Activated naive CD4-positive, alpha-beta T cell treated with Interleukin-2 at 50 U/mL for 16 hours (primary cell): ENCODE data around the gene KRT32.

ENCODE experiments used
- DNase-seq: peaks from one replicate; pipeline ENCODE4 v3.0.0-alpha.2; 2020

The KRT32 gene

DNA sequence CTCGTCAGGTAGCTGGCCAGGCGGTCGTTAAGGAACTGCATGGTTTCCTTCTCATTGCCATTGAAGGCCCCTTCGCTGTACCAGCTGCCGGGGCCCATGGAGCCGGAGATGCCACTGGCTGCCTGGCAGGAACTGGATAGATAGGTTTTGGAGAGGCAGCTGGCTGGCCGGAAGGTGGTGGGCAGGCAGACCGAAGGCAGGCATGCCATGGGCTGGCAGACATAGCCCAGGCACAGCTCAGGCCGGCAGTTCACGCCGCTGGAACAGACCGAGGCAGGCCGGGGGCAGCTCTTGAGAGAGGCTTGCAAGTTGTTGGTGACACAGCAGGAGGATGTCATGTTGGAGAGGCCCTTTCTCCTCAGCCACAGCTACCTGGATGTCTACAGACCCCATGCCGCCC lies at the start of gene KRT32:
Gene KRT32, minus strand, starts transcription at position 399 of the 400 bp plus-strand sequence. Its CDS starts 61 bp downstream, at position 338.
- DNase-seq = no peak

GRCh38 chr17:41516830-41517283 lies 49.7 kb upstream of the KRT32 start:
- DNase-seq = no peak

DNA sequence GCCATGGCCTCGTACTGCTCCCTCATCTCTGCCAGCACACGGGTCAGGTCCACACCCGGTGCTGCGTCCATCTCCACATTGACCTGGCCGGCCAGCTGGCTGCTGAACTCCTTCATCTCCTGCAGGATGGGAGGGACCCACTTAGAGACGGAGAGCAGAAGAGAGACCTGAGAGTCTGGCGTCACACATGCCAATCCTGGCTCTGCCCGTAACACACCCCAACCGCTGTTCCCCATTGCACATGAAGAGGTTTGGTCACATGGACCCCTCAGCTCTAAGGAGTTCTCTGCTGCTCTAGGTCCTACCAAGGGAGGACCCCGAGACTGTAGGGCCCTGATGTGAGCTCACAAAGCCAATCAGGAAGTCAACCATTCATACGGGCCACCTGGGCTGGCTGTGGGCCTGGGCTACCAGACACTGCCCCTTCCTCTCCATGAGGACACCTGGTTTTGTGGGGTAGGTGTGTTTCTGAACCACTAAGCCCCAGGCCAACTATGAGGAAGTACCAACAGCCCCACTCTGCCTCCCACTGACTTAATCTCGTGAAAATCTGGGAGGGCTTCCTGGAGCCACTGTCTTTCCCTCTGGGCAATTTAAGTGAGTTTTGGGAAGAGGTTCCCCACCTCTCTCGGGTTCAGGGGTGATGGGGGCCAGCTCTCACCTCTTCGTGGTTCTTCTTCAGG lies 49.1 kb upstream of the KRT32 start:
- no peak for DNase-seq

DNA sequence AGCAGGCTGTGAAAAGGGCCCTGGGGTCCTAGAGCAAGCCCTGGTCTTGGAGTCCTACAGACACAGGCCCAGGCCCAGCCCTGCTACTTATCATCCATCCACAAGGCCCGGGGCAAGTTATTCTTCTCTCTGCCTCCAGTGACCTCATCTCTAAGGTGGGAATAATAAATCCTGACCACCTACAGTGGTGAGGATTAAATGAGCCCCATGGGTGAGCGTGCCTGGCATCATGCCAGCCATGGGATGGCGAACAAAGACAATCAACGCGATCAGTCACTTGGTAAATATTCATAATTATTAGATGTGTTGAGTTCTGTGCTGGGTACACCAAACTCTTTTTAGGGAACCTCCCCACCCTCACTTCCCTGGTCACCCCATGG lies 46.0 kb upstream of the KRT32 start:
- no peak for DNase-seq

DNA sequence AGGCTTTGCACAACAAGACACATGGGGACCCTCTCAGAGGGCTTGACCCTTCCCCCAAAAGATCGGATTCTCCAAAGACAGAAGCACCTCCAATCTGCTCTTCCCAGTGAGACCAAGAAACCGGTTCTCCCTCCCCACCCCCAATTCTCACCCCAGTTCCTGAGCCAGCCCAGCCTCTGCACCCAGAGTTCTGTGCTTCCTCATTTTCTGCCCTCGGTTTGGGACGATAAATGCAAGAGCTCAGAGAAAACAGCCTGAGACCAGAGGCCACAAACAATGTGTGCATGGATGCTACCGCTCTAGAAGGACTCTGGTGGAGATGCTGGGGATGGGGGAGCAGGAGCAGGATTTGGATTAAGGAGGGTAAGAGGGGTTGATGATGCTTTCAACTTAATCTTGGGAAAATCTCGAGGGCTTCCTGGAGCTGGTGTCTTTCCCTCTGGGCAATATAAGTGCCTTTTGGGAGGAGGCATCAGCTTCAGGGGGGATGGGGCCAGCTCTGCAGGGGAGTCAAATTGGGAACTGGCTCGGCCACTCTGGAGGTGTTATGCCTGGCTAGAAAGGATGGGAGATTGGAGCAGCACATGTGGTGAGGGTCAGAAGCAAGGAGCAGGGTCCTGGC lies 45.5 kb upstream of the KRT32 start:
- no peak for DNase-seq

GRCh38 chr17:41511716-41512115 lies 44.5 kb upstream of the KRT32 start:
- DNase-seq = no peak

DNA sequence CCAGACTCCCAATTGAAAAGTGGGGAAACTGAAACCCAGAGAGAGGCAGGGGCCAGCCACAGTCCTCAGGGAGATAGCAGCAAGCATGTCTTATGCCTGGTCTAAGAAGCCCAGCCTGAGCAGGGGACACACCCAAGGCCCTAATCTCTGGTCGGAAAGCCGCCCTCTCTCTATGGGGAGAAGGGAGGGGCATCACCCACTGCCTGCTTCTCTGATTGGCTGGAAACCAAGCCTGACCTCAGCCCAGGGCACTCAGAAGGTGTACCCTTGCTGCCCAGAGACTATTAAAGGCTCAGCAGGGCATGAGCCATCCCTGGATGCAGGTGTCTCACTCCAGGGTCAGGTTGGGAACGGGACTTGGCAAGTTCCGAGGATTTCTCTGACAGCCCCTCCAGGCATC lies 43.9 kb upstream of the KRT32 start:
- DNase-seq = no peak

DNA sequence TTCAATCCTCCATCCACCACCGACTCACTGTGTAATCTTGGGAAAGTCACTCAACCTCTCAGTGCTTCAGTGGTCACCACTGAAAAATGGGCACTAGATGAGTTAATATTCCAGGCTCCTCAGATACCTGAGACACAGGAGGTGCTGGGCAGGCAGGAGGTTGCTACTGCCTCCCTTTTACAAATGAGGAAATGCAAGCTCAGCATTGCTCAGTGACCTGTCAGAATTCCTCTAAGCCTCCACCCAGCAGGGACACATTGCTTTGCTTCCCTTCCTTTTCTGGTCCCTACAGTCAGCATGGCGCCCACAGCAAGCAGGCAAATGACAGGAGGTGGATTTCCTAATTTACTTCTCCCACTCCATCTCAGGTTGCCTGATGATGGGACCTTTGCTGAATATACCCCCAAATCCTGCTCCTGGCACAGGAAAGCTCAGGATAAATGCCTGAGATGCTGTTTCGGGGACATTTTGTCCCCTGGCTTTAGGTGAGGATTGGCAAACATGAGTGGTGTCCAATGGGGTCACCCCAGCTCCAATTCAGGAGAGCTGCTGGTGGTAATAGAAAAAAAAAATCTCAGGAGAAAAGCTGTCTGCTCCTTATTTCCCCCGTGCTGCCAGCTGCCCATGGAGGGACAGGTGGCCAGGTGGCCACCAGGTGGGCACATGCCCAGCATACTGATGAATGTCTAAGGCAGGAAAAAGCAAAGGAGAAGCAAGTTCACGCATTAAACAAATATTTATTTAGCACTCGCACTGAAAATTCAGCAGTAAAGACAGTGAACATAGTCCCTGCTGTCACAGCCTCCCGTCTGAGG lies 43.3 kb upstream of the KRT32 start:
- DNase-seq = no peak

- DNase-seq = no peak
Observed at GRCh38 chr17:41507315-41507880, 40.2 kb upstream of the KRT32 start.

DNA sequence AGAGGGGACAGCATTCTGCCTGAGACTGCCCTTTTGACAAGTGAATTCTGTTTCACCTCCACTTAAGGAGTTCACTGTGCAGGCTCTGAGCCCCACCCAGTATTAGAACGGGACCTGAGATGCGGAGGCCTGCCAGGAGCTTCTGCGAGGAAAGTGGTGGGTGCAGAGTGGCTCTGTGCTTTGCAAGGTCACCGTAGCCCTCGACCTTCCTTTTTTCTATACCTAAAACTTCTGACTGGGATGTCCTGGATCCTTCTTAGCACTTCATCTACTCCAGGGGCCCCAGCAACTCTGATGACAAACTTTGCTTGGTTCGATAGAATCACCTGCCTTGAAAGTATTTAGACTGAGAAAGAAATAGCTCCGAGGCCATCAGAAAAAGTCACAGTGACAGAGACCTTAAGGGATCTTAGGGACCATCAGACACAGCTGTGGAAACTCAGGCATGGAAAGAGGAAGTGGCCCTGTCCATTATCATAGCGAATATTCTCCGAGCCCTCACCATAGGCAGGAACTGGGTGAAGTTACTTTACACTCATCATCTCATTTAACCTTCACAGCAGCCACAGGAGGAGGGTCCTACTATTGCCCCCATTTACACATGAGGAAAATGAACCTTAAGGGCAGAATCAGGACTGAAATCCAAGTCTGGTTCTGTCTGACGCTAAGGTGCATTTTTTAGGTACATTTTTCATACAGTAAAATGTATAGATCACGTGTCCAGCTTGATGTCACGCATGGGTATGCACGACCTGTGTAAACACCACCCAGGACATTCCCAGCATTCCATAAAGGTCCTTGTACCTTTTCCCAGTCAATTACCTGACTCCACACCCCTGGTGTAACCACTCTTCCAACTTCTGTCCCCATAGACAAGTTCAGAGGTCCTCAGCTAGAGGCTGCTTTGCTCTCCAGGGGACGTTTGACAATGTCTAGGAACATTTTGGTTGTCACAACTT lies 38.9 kb upstream of the KRT32 start:
- no peak for DNase-seq

- no peak for DNase-seq
Observed at GRCh38 chr17:41505007-41505808, 38.0 kb upstream of the KRT32 start, which contains the start of gene KRT13. TSS of gene KRT13 (minus strand) at chr17:41505612. CDS start at chr17:41505550, 62 bp downstream.

DNA sequence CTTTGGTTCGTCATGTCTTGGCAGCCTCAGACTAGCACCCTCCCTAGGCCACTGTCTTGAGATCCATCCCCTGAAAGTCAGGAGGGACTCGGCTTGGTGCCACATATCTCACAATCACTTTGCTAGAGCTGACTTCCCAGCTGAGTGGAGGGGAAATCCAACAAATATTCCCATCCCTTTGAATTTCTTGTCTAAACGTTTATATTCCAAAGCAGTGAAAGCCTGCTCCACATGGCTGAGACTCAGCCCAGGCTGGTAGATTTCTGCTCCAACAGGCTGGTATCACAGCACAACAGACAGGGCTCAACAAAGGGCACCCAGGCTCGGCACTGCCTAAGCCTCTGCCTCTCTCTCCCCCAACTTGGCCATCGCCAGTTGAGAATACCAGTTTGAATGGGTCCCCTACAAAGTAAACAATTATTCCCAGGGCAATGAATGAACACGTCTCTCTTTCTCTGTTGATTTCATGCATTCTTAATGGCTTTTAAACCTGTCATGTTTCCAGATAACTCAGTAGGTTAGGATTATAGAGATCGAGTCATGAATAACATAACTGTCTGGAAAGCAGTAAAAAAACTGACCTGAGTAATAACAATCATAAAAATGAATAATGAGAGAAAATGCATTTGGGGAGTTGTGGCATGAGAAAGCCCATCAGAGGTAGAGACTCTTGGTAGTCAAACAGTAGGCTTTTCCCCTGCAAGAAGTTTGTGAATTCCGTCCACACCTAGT lies 37.2 kb upstream of the KRT32 start:
- DNase-seq = no peak

- no peak for DNase-seq
Observed at GRCh38 chr17:41503202-41503601, 36.0 kb upstream of the KRT32 start.

GRCh38 chr17:41500131-41500911 lies 33.1 kb upstream of the KRT32 start:
- DNase-seq = no peak

GRCh38 chr17:41499714-41500113 lies 32.5 kb upstream of the KRT32 start:
- DNase-seq = no peak

DNA sequence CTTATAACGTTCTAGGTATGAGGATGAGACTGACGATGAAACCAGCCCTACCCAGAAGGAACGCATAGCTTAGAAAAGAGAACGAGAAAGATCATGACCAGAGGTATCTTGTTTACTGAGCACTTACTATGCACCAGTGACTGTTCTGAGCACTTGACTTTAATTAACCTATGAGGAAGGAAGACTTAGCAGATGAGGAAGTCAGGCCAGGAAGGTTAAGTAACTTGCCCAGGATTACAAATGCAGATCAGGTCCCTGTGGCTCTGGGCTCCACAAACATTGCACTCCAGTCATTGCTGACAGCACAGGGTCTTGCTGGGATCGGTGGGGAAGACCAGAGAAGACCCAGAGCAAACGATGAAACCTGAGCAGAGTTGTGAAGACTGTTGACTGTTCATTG lies 31.1 kb upstream of the KRT32 start:
- DNase-seq = no peak

- peak; percentile 64 for DNase-seq
Observed at GRCh38 chr17:41496803-41497484, 29.8 kb upstream of the KRT32 start.

GRCh38 chr17:41494524-41494923 lies 27.3 kb upstream of the KRT32 start:
- DNase-seq = no peak

DNA sequence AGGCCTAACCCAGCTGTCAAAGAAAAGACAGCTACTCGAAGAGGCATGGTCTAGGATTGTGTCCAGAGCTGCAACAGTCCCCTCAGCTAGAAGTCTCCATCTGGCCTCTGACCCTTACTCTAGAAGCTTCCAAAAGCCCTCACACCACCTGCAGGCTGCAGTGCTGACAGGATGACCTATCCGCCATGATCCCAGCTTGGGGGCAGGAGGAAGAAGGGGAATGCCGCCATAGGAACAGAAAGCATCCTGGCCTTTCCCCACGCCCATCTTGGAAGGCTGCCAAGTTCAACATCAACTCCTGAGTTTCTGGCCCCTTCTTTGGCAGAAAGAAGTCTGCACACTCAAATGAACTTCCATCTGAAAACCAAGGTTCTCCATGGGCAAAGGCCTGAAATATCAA lies 25.6 kb upstream of the KRT32 start:
- no peak for DNase-seq
